GM12892 (cell line): ENCODE measurements around the gene GADD45A.

Experiments
- POLR2A ChIP-seq: IDR thresholded peaks from 2 replicates; pipeline ENCODE4 v1.6.1; 2011; ENCODE audit warnings: low read depth, low read length, control low read depth
- POLR2AphosphoS5 ChIP-seq: IDR thresholded peaks from 2 replicates; pipeline ENCODE4 v1.6.1; 2011; ENCODE audit warnings: low read depth, low read length, control low read depth
- TAF1 ChIP-seq: IDR thresholded peaks from 2 replicates; pipeline ENCODE4 v1.6.1; 2011; ENCODE audit warnings: low read depth, mild to moderate bottlenecking, control low read depth, low read length, borderline replicate concordance

- TF ChIP-seq POLR2AphosphoS5 (peak; percentile 99), POLR2A (peak; percentile 100), TAF1 (peak; percentile 99)
These were observed at the start of gene GADD45A for GRCh38 chr1:67685067-67685557.
